ENCODE data around the gene CGB7. TPM values are rescaled to one million over a fixed set of nuclear protein-coding genes. Genes with fewer than 3 reads are reported as not detected.

Gene CGB7
- total and polyA plus RNA-seq, 2 experiments from 2014 or later, result 0.32 to 0.97 TPM

GRCh38 chr19:49020342-49020741 lies 37.2 kb downstream of the CGB7 start:
- DNase-seq (ENCODE audit: low spot score), result peak; percentile 72
- peaks cover 22% of the 10 kb centered on the region for H3K4me1 Mint-ChIP-seq
- peak overlapping the region; percentile 74; the same call in 1 of the 2 replicates for H2AFZ ChIP-seq

More at GRCh38 chr19:49020342-49020741, 37.2 kb downstream of the CGB7 start:
- H3K27ac ChIP-seq (ENCODE audit: low read depth), result no peak overlapping the region
- H3K4me3 ChIP-seq, result peak overlapping the region; percentile 64
- Mint-ChIP-seq H3K36me3 (ENCODE audit: low read depth) (peaks cover 7% of the 10 kb centered on the region; the same call in 2 of the 3 replicates), H3K27ac (no peak overlapping the region), H3K27me3 (ENCODE audit: insufficient read depth, low read depth, poor library complexity) (peaks cover 26% of the 10 kb centered on the region), H3K9me3 (peaks cover 3% of the 10 kb centered on the region; the same call in 1 of the 3 replicates), H3K4me3 (no peak overlapping the region)
- H3K4me1 ChIP-seq (ENCODE audit: insufficient read depth), result peaks cover 19% of the 10 kb centered on the region; the same call in 1 of the 2 replicates
- TF ChIP-seq JUNB (IDR thresholded peaks at IDR 0.05; ENCODE audit: unreplicated experiment) (no peak), ZNF114 (CRISPR knock-in tag; IDR thresholded peaks at IDR 0.05) (no peak), ZNF462 (CRISPR knock-in tag; IDR thresholded peaks at IDR 0.05) (no peak), STAT1 (IDR thresholded peaks at IDR 0.05; ENCODE audit: unreplicated experiment) (no peak), NANOG (IDR thresholded peaks at IDR 0.05; ENCODE audit: borderline replicate concordance) (no peak), ZNF331 (CRISPR knock-in tag; IDR thresholded peaks at IDR 0.05; ENCODE audit: low read depth) (no peak), CTCF (conservative IDR thresholded peaks at IDR 0.05; ENCODE audit: low read depth in 2 of 2) (no peak), EZH2 (IDR thresholded peaks at IDR 0.05; ENCODE audit: low read depth, unreplicated experiment) (no peak), POLR2AphosphoS5 (IDR thresholded peaks at IDR 0.05; ENCODE audit: low read depth) (no peak), REST (IDR thresholded peaks at IDR 0.05; ENCODE audit: unreplicated experiment) (no peak), EZH2phosphoT487 (IDR thresholded peaks at IDR 0.05; ENCODE audit: unreplicated experiment) (no peak), ETS1 (IDR thresholded peaks at IDR 0.05) (no peak), CREB1 (CRISPR knock-in tag; IDR thresholded peaks at IDR 0.05; ENCODE audit: low read depth) (no peak)
- no peaks in the 10 kb centered on the region for H3K79me2 ChIP-seq (replicated peaks; ENCODE audit: insufficient read depth)
- H3K4me2 ChIP-seq, result peak overlapping the region; percentile 92
- H3K36me3 ChIP-seq (ENCODE audit: insufficient read depth), result no peaks in the 10 kb centered on the region
- 0 out of 2 replicates have a peak, but pooled peaks cover 3% of the 10 kb centered on the region for H3F3A ChIP-seq (replicated peaks; ENCODE audit: low read depth)
- H4K20me1 ChIP-seq (replicated peaks; ENCODE audit: insufficient read depth), result no peaks in the 10 kb centered on the region; the same call in 1 of the 2 replicates
- ATAC-seq, result peak; percentile 31
- no peaks in the 10 kb centered on the region for H3K9me2 ChIP-seq (ENCODE audit: insufficient read depth)
- H3K27me3 ChIP-seq (ENCODE audit: insufficient read depth), result peaks cover 35% of the 10 kb centered on the region

All from GM23338 (cell line).